CD4-positive, alpha-beta memory T cell (primary cell): ENCODE measurements around the gene IGF2. TPM values are rescaled to one million over a fixed set of nuclear protein-coding genes. Genes with fewer than 3 reads are reported as not detected.

Experiments
- CTCF ChIA-PET: fragments of 350-600 bp; sonication (Branson Sonifier 250); formaldehyde crosslinking; loops from one replicate; lab custom pipeline; 2021; ENCODE audit warnings: inconsistent platforms; ENCODE audit not compliant: partially characterized antibody; lab: Charles Lee
- POLR2A ChIA-PET: fragments of 350-600 bp; sonication (Branson Sonifier 250); formaldehyde crosslinking; loops from one replicate; lab custom pipeline; 2021; ENCODE audit not compliant: partially characterized antibody; lab: Charles Lee
- DNase-seq, 5 donors: peaks; one replicate each; pipeline versions ENCODE4 v3.0.0 to v3.0.0-alpha.2; 2020 to 2022; ENCODE audit warnings: mixed read lengths in 1 of 5
- H3K27ac ChIP-seq: one replicate; pipeline ENCODE4 v1.7.0; 2013; ENCODE audit warnings: low read depth, low read length
- H3K27me3 ChIP-seq: 2 replicates; pipeline ENCODE4 v1.7.0; 2013; ENCODE audit warnings: mild to moderate bottlenecking, low read length, moderate library complexity; ENCODE audit not compliant: insufficient read depth
- H3K36me3 ChIP-seq: 2 replicates; pipeline ENCODE4 v1.7.0; 2013; ENCODE audit warnings: mild to moderate bottlenecking, low read length, moderate library complexity; ENCODE audit not compliant: insufficient read depth
- H3K4me1 ChIP-seq: 2 replicates; pipeline ENCODE4 v1.7.0; 2013; ENCODE audit warnings: mild to moderate bottlenecking, low read length, moderate library complexity; ENCODE audit not compliant: insufficient read depth
- H3K4me3 ChIP-seq, 2 donors: one replicate each; pipeline ENCODE4 v1.7.0; 2013; ENCODE audit warnings: low read length in 2 of 2, mild to moderate bottlenecking in 1 of 2
- H3K9me3 ChIP-seq, 2 donors: one replicate each; pipeline ENCODE4 v1.7.0; 2013; ENCODE audit warnings: low read length in 2 of 2, control low read depth in 1 of 2; ENCODE audit not compliant: control insufficient read depth in 1 of 2
- H3K27ac Mint-ChIP-seq, 7 donors: one replicate each; pipeline ENCODE4 v1.8.0; 2020 to 2021; ENCODE audit warnings: mixed read lengths in 7 of 7, mild to moderate bottlenecking in 6 of 7, inconsistent platforms in 3 of 7, moderate library complexity in 3 of 7
- H3K27me3 Mint-ChIP-seq, 2 donors: one replicate each; pipeline ENCODE4 v1.8.0; 2020 to 2021; ENCODE audit warnings: mixed read lengths in 2 of 2
- H3K36me3 Mint-ChIP-seq, 2 donors: one replicate each; pipeline ENCODE4 v1.8.0; 2020 to 2021; ENCODE audit warnings: mixed read lengths in 2 of 2, inconsistent platforms in 1 of 2, mild to moderate bottlenecking in 1 of 2
- H3K4me1 Mint-ChIP-seq, 4 donors: one replicate each; pipeline ENCODE4 v1.8.0; 2020 to 2021; ENCODE audit warnings: mixed read lengths in 4 of 4, mild to moderate bottlenecking in 1 of 4
- H3K4me3 Mint-ChIP-seq, 8 donors: one replicate each; pipeline ENCODE4 v1.8.0; 2020 to 2021; ENCODE audit warnings: mixed read lengths in 8 of 8, mild to moderate bottlenecking in 7 of 8, moderate library complexity in 6 of 8, inconsistent platforms in 3 of 8
- H3K9me3 Mint-ChIP-seq, 8 donors: one replicate each; pipeline ENCODE4 v1.8.0; 2020 to 2021; ENCODE audit warnings: mixed read lengths in 8 of 8, mild to moderate bottlenecking in 5 of 8, inconsistent platforms in 3 of 8, moderate library complexity in 1 of 8
- intact Hi-C: fragments of 100-400 bp; cut with micrococcal nuclease; formaldehyde crosslinking; loops from one replicate; pipeline ENCODE4 v1.15.1; 2023
- polyA plus RNA-seq, 2 donors: library from polyadenylated mRNA; unstranded; fragments of 300-500 nt; fragmentation: Illumina TruSeq; gene quantifications; one replicate each; pipeline ENCODE4 v1.2.3, GENCODE V29; 2021
- total RNA-seq, 2 experiments: library from RNA; stranded (reverse); gene quantifications; one replicate each; pipeline ENCODE4 v1.2.3, GENCODE V29; 2021

The IGF2 gene
- total and polyA plus RNA-seq, 4 experiments from 2014 or later, result not detected

- H3K4me1 ChIP-seq, result no peaks in the 10 kb centered on the region
- no peak overlapping the region for H3K4me3 Mint-ChIP-seq
- H3K36me3 ChIP-seq, result no peaks in the 10 kb centered on the region
- no peaks in the 10 kb centered on the region for H3K9me3 Mint-ChIP-seq
- peaks cover 0 to 1% of the 10 kb centered on the region in 2 donors for H3K27me3 Mint-ChIP-seq
- H3K27me3 ChIP-seq, result no peaks in the 10 kb centered on the region
- no peaks in the 10 kb centered on the region for H3K9me3 ChIP-seq
- H3K4me1 Mint-ChIP-seq, result no peaks in the 10 kb centered on the region
- no peak for DNase-seq
- CTCF ChIA-PET, result interaction anchor here (1.1 to 2.3 kb wide), 3 partner anchors 9 to 464 kb away, joined by 3 to 6 read pairs (median 5); no protein-coding TSS in a partner anchor
- intact Hi-C loops, result no loop called here
- H3K4me3 ChIP-seq, result no peak overlapping the region
- POLR2A ChIA-PET, result no interaction called here
- H3K36me3 Mint-ChIP-seq, result no peaks in the 10 kb centered on the region
- no peak overlapping the region for H3K27ac ChIP-seq
- no peak overlapping the region for H3K27ac Mint-ChIP-seq
Observed at GRCh38 chr11:2158296-2158737, 19.1 kb upstream of the IGF2 start.

GRCh38 chr11:2157294-2158040 is 18.3 kb upstream of the IGF2 start:
- Histone ChIP-seq H3K4me3 (no peak overlapping the region), H3K27ac (no peak overlapping the region), H3K9me3 (no peaks in the 10 kb centered on the region), H3K36me3 (no peaks in the 10 kb centered on the region), H3K27me3 (no peaks in the 10 kb centered on the region), H3K4me1 (no peaks in the 10 kb centered on the region)
- no peaks in the 10 kb centered on the region for H3K36me3 Mint-ChIP-seq
- CTCF ChIA-PET, result interaction anchor here (1.1 to 2.6 kb wide), 3 partner anchors 8 to 463 kb away, joined by 3 to 17 read pairs (median 6); no protein-coding TSS in a partner anchor
- DNase-seq, result no peak
- no peaks in the 10 kb centered on the region for H3K9me3 Mint-ChIP-seq
- peaks cover 0 to 1% of the 10 kb centered on the region in 2 donors for H3K27me3 Mint-ChIP-seq
- no peaks in the 10 kb centered on the region for H3K4me1 Mint-ChIP-seq
- POLR2A ChIA-PET, result no interaction called here
- H3K27ac Mint-ChIP-seq, result no peak overlapping the region
- intact Hi-C loops, result no loop called here
- H3K4me3 Mint-ChIP-seq, result no peak overlapping the region

- no peak overlapping the region for H3K27ac Mint-ChIP-seq
- CTCF ChIA-PET, result interaction anchor here (0.7 to 2.6 kb wide), 7 partner anchors 9 to 504 kb away, joined by 3 to 17 read pairs (median 4); no protein-coding TSS in a partner anchor
- DNase-seq, result peak in 4 of 5 donors; percentile 25 to 43 (median 32)
- peaks cover 5% of the 10 kb centered on the region in 4 donors for H3K4me1 Mint-ChIP-seq
- intact Hi-C loops, result no loop called here
- Histone ChIP-seq H3K27ac (no peak overlapping the region), H3K9me3 (no peaks in the 10 kb centered on the region), H3K4me1 (peaks cover 3% of the 10 kb centered on the region), H3K4me3 (no peak overlapping the region), H3K36me3 (no peaks in the 10 kb centered on the region), H3K27me3 (no peaks in the 10 kb centered on the region)
- no peaks in the 10 kb centered on the region for H3K36me3 Mint-ChIP-seq
- no peaks in the 10 kb centered on the region for H3K9me3 Mint-ChIP-seq
- peaks cover 0 to 1% of the 10 kb centered on the region in 2 donors for H3K27me3 Mint-ChIP-seq
- H3K4me3 Mint-ChIP-seq, result no peak overlapping the region
- POLR2A ChIA-PET, result no interaction called here
Observed at GRCh38 chr11:2156416-2157182, 17.4 kb upstream of the IGF2 start.

GRCh38 chr11:2155511-2155910 is 16.3 kb upstream of the IGF2 start:
- CTCF ChIA-PET, result interaction anchor here (1.7 to 2.6 kb wide), 4 partner anchors 10 to 503 kb away, joined by 4 to 17 read pairs (median 7); no protein-coding TSS in a partner anchor
- no peak for DNase-seq
- H3K27ac ChIP-seq, result no peak overlapping the region
- H3K4me3 ChIP-seq, result no peak overlapping the region
- Mint-ChIP-seq H3K4me1 (peaks cover 5 to 11% (median 7%) of the 10 kb centered on the region in 4 donors), H3K36me3 (no peaks in the 10 kb centered on the region), H3K9me3 (no peaks in the 10 kb centered on the region), H3K27me3 (peaks cover 6 to 9% of the 10 kb centered on the region in 2 donors), H3K27ac (no peak overlapping the region), H3K4me3 (no peak overlapping the region)
- H3K36me3 ChIP-seq, result no peaks in the 10 kb centered on the region
- H3K9me3 ChIP-seq, result no peaks in the 10 kb centered on the region
- intact Hi-C loops, result no loop called here
- H3K4me1 ChIP-seq, result peaks cover 6% of the 10 kb centered on the region
- H3K27me3 ChIP-seq, result peaks cover 6% of the 10 kb centered on the region
- POLR2A ChIA-PET, result no interaction called here

DNA sequence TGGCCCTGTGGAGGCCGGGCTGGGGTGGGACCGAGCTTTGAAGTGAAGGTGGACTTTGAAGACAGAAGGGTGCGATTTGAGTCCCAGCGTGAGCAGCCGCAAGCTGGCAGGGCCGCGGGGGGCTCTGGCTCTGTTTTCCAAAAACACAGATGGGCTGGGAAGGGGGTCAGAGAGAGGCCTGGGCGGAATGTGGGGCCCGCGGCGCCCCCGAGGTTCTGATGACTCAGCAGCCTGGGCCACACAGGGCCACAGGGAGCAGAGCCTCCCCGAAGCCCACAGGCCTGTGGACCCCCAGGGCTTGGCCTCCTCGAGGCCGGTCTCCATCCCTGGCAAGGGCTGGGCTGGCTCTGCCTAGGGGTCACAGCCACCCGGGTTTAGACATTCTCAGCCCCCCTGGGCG is 15.7 kb upstream of the IGF2 start:
- Mint-ChIP-seq H3K27ac (no peak overlapping the region), H3K4me1 (peaks cover 5 to 11% (median 7%) of the 10 kb centered on the region in 4 donors), H3K4me3 (no peak overlapping the region), H3K9me3 (no peaks in the 10 kb centered on the region), H3K27me3 (peaks cover 6 to 13% of the 10 kb centered on the region in 2 donors), H3K36me3 (no peaks in the 10 kb centered on the region)
- Histone ChIP-seq H3K36me3 (no peaks in the 10 kb centered on the region), H3K4me3 (no peak overlapping the region), H3K9me3 (no peaks in the 10 kb centered on the region), H3K27me3 (peaks cover 6% of the 10 kb centered on the region), H3K4me1 (peaks cover 6% of the 10 kb centered on the region), H3K27ac (no peak overlapping the region)
- CTCF ChIA-PET, result interaction anchor here (2.2 to 8.7 kb wide), 3 partner anchors 121 to 462 kb away, joined by 8 to 276 read pairs (median 89); no protein-coding TSS in a partner anchor
- DNase-seq, result no peak
- POLR2A ChIA-PET, result no interaction called here
- intact Hi-C loops, result no loop called here

DNA sequence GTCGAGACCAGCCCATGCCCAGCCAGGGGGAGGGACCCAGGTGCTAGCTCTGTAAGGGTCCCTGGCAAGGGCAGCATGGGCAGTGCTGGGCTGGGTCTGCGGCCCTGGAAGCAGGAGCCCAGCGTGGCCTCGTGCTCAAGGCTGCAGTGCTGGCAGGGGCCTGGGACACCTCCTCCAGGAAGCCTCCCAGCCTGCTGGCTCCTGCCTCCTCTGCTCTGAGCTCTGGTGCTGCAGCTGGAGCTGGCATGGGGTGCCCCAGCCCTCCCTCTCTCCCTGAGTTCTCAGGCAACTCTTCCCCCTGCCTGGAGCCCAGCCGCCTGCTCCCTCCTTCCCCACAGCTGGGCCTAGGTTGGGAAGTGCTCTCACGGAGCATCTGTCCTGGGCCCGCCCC is 15.0 kb upstream of the IGF2 start:
- no peak overlapping the region for H3K4me3 Mint-ChIP-seq
- ChIA-PET POLR2A (no interaction called here), CTCF (interaction anchor here (0.9 to 8.7 kb wide), 6 partner anchors 120 to 501 kb away, joined by 3 to 276 read pairs (median 26); no protein-coding TSS in a partner anchor)
- intact Hi-C loops, result no loop called here
- Histone ChIP-seq H3K4me3 (no peak overlapping the region), H3K27me3 (peaks cover 6% of the 10 kb centered on the region), H3K36me3 (no peaks in the 10 kb centered on the region), H3K4me1 (peaks cover 6% of the 10 kb centered on the region), H3K27ac (no peak overlapping the region), H3K9me3 (no peaks in the 10 kb centered on the region)
- H3K27ac Mint-ChIP-seq, result no peak overlapping the region
- peaks cover 5 to 11% (median 7%) of the 10 kb centered on the region in 4 donors for H3K4me1 Mint-ChIP-seq
- H3K36me3 Mint-ChIP-seq, result no peaks in the 10 kb centered on the region
- H3K27me3 Mint-ChIP-seq, result peaks cover 5 to 16% of the 10 kb centered on the region in 2 donors
- DNase-seq, result no peak
- no peaks in the 10 kb centered on the region for H3K9me3 Mint-ChIP-seq
